Ovary (tissue), 9 donors: ENCODE results near the gene LYRM4. TPM values are rescaled to one million over a fixed set of nuclear protein-coding genes. Genes with fewer than 3 reads are reported as not detected.

Source experiments
- DNase-seq, 5 donors: peaks; one replicate each; pipeline ENCODE4 v3.0.0-alpha.2; 2019 to 2020
- H3K27ac ChIP-seq, 2 donors: fragments of 200-600 bp; one replicate each; pipeline versions ENCODE4 v1.5.1 to v1.8.0; 2019 to 2022
- H3K27me3 ChIP-seq: fragments of 200-600 bp; one replicate; pipeline ENCODE4 v1.8.0; 2022
- H3K36me3 ChIP-seq: fragments of 200-600 bp; sonication (generic); one replicate; pipeline ENCODE4 v1.5.1; 2019
- H3K4me1 ChIP-seq: one replicate; pipeline ENCODE4 v1.8.1; 2013; ENCODE audit warnings: mild to moderate bottlenecking, moderate library complexity; ENCODE audit not compliant: insufficient read depth
- H3K4me3 ChIP-seq: fragments of 200-600 bp; sonication (generic); one replicate; pipeline ENCODE4 v1.5.1; 2017
- H3K9me3 ChIP-seq, 2 donors: fragments of 200-600 bp in 1 of 2; sonication (generic) in 1 of 2; one replicate each; pipeline versions ENCODE4 v1.5.1 to v1.8.1; 2013 to 2019; ENCODE audit warnings: mild to moderate bottlenecking in 1 of 2, moderate library complexity in 1 of 2
- EP300 ChIP-seq: sonication (generic); formaldehyde crosslinking; IDR thresholded peaks from one replicate; pipeline ENCODE4 v1.6.1; 2017; ENCODE audit warnings: antibody characterized with exemption
- POLR2A ChIP-seq: fragments of 450-650 bp; IDR thresholded peaks from one replicate; pipeline ENCODE4 v1.6.1; 2017; ENCODE audit warnings: antibody characterized with exemption, mild to moderate bottlenecking, moderate library complexity
- WGBS, 3 donors: extraction: QIAGEN DNeasy Blood & Tissue Kit in 1 of 3; methylation state at CpG; one replicate each; pipeline versions ENCODE4 v1.1.5 to v1.1.7; 2013 to 2017; 5-methylcytosine and 5-hydroxymethylcytosine counted together
- intact Hi-C, 4 donors: fragments of 100-400 bp; cut with DNase I; formaldehyde crosslinking; loops; one replicate each; pipeline versions ENCODE4 v1.11.0 to v1.15.1; 2022 to 2023
- polyA plus RNA-seq, 2 donors: library from polyadenylated mRNA; stranded (reverse); fragments of 200-250 nt in 1 of 2; fragments of 350-450 nt in 1 of 2; fragmentation: Illumina TruSeq in 1 of 2; extraction: RNeasy Lipid Tissue Mini Kit (QIAGEN cat#74804) in 1 of 2; gene quantifications; one replicate each; pipeline ENCODE4 v1.2.3, GENCODE V29; 2013 to 2014
- total RNA-seq, 7 donors: library from RNA; depleted of rRNA in 2 of 7; stranded (reverse); fragments of >200 nt in 2 of 7; fragmentation: NEBNext Ultra II Directional in 3 of 7; extraction: Animal tissue kit (Norgen Biotek cat#: 25700) in 3 of 7; gene quantifications; one replicate each; pipeline versions ENCODE4 v1.1.0 to v1.2.4, GENCODE V29; 2016 to 2023
- TF ChIP-seq, protein P1 (sequence below), 3 donors: fragments of 450-650 bp in 2 of 3; fragments of 200-600 bp in 1 of 3; IDR thresholded peaks; one replicate each; pipeline versions ENCODE4 v1.5.1 to v1.8.0; 2016 to 2022; ENCODE audit warnings: antibody characterized with exemption in 3 of 3, mild to moderate bottlenecking in 1 of 3
- donor health status: DM: no; HTN: no; CAD: no; lungs with moderate emphysema.
- donor health status: DM: no; HTN: no; CAD: no.
- donor health status: Bipolar disorder and iron deficiency.
- donor health status: DM: yes; HTN: yes; CAD: no.
- donor health status: DM: no; HTN: no; CAD: no.
- donor health status: DM: yes; HTN: yes; CAD: no.

The LYRM4 gene
- total and polyA plus RNA-seq, 9 donors = 28.0 to 38.2 (median 33.6) TPM

DNA sequence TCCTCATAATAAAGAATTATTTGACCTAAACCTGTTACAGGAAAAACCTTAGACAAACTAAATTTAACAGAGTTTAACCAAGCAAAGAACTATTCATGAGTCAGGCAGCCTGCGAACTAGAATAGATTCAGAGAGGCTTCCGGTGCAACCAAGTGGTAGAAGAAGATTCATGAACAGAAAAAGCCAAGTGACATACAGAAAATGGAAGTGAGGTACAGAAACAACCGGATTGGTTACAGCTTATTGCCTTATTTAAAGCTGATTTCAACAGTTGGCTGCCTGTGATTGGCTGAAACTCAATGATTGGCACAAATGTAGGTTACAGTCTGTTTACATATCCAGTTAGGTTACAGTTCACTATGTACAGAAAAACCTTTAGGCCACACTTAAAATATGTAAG, 165.5 kb downstream of the LYRM4 start:
- H3K27me3 ChIP-seq = no peaks in the 10 kb centered on the region
- DNase-seq = no peak
- H3K4me3 ChIP-seq = no peak overlapping the region
- intact Hi-C loops = no loop called here
- H3K27ac ChIP-seq = no peak overlapping the region
- no peaks in the 10 kb centered on the region for H3K36me3 ChIP-seq
- H3K9me3 ChIP-seq = no peaks in the 10 kb centered on the region
- TF ChIP-seq, protein P1, sequence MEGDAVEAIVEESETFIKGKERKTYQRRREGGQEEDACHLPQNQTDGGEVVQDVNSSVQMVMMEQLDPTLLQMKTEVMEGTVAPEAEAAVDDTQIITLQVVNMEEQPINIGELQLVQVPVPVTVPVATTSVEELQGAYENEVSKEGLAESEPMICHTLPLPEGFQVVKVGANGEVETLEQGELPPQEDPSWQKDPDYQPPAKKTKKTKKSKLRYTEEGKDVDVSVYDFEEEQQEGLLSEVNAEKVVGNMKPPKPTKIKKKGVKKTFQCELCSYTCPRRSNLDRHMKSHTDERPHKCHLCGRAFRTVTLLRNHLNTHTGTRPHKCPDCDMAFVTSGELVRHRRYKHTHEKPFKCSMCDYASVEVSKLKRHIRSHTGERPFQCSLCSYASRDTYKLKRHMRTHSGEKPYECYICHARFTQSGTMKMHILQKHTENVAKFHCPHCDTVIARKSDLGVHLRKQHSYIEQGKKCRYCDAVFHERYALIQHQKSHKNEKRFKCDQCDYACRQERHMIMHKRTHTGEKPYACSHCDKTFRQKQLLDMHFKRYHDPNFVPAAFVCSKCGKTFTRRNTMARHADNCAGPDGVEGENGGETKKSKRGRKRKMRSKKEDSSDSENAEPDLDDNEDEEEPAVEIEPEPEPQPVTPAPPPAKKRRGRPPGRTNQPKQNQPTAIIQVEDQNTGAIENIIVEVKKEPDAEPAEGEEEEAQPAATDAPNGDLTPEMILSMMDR (IDR thresholded peaks at IDR 0.05) = no peak
- TF ChIP-seq POLR2A = no peak
- WGBS, 3 donors = 74 to 90% (median 81%) methylated on average over 3 of the region's 3 CpGs
- no peaks in the 10 kb centered on the region for H3K4me1 ChIP-seq

DNA sequence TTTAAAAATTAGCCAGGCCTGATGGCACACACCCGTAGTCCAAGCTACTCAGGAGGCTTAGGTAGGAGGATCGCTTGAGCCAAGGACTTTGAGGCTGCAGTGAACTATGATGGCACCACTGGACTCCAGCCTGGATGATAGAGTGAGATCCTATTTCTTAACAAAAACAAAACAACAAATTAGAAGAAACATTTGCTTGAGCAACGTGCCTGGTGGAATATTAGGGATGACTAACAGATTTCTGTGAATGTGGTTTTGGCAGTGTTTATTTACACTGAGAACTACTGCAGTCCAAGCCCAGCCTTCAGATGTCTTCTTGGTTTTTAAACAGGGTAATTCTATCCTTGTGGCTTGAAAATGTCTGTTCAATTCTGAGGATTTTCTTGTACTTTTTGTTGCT, 166.4 kb downstream of the LYRM4 start:
- Histone ChIP-seq H3K27me3 (no peaks in the 10 kb centered on the region), H3K27ac (no peak overlapping the region), H3K9me3 (no peaks in the 10 kb centered on the region), H3K4me3 (no peak overlapping the region), H3K36me3 (no peaks in the 10 kb centered on the region), H3K4me1 (no peaks in the 10 kb centered on the region)
- TF ChIP-seq EP300 = no peak
- TF ChIP-seq POLR2A = no peak
- TF ChIP-seq, protein P1 (IDR thresholded peaks at IDR 0.05) = no peak
- intact Hi-C loops = no loop called here
- 50 to 58% (median 52%) methylated on average over 3 of the region's 3 CpGs for WGBS, 3 donors
- DNase-seq = no peak

DNA sequence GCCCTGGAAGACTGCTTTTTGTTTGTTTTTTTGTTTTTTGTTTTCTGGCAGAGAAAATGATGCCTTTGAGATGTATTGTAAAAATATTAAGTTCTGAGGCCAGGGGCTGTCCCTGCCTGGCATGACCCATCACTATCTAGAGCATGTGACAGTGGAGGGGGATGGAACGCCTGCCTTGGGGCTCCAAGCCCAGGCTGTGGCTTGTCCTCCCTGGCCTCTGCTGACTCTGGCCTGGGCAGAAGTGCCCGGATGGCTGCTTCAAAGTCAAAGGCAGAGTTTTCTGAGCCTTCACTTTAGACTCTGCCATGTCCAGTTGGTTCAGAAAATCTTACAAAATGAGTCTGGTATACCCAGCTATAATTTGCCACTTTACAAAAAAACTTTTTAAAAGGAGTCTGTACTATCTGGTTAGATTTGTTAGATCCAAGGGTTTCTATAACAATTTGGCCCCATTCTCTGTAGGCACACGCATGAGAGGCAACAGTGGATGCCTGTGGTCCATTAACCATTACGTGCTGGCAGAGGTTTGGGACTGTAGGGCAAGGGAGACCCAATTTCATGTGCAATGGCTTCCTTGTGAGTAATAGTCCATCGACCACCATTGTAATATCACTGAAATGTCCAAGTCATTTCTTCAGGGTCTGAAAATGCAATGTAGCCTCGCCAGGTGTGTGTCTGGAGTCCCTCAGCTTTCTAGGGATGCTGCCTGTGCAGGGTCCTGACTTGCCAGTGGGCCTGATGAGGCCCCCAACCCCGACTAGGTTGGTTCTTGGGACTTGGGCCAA, 167.3 kb downstream of the LYRM4 start:
- no peak for DNase-seq

DNA sequence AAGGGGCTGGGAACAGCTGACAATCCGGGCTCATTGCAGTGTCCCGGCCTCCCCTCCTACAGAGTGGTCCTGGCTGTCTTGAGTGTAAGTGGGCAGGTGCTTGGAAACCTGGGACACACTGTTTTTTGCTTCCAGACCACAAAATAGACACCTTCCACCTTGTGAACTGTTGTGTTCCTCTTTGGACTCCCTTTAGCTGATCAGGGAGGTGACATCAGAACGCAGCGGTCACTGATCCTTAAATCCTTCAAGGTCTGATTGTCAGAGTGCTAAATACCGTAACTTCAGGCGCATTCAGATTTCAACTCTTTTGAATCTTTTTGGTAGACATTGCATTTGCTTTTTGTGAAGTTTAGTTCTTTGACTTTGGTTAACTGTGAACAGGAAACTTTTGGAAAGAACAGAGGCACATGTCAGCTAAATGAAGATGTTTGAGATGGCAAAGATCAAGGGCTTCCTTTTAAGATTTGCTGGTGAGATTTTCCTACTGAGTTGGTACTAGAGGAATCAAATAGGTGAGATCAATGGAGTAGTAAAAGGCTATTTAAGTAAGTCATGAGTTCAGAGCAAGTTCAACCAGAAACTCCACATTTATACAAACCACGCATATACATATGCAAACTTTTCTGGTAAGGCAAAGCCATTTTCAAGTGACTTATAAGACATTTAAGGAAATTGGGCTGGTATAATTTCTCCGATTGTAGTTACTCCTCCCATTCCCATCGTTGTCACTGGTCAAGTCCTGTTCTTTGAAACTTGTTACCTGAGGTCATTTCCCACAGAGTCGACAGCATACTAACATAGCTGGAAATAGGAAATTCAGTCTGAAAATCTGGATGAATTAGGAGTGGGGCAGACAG, 169.3 kb downstream of the LYRM4 start:
- Histone ChIP-seq H3K4me3 (no peak overlapping the region), H3K27ac (no peak overlapping the region), H3K36me3 (no peaks in the 10 kb centered on the region), H3K9me3 (no peaks in the 10 kb centered on the region), H3K4me1 (no peaks in the 10 kb centered on the region), H3K27me3 (no peaks in the 10 kb centered on the region)
- intact Hi-C loops = no loop called here
- TF ChIP-seq EP300 (no peak), POLR2A (no peak)
- TF ChIP-seq, protein P1 (IDR thresholded peaks at IDR 0.05) = no peak
- WGBS, 3 donors = 91 to 93% (median 92%) methylated on average over 10 of the region's 10 CpGs
- DNase-seq = no peak

More for the DNA sequence above, 167.3 kb downstream of the LYRM4 start:
- Histone ChIP-seq H3K36me3 (no peaks in the 10 kb centered on the region), H3K4me3 (no peak overlapping the region), H3K4me1 (no peaks in the 10 kb centered on the region), H3K27ac (no peak overlapping the region), H3K27me3 (no peaks in the 10 kb centered on the region), H3K9me3 (no peaks in the 10 kb centered on the region)
- intact Hi-C loops = no loop called here
- TF ChIP-seq EP300 (no peak), POLR2A (no peak)
- TF ChIP-seq, protein P1 (IDR thresholded peaks at IDR 0.05) = no peak
- WGBS, 3 donors = 82 to 86% (median 84%) methylated on average over 7 of the region's 7 CpGs
